HFF-Myc (cell line): ENCODE data around the gene STEAP4.
"Not testable (repeated sequence)": the region's sequence is repeated elsewhere in the genome, so short reads cannot be mapped to it uniquely, and the experiment has no call there.

ENCODE experiments used
- DNase-seq: peaks from one replicate; pipeline ENCODE4 v3.0.0-alpha.2; 2011; ENCODE audit warnings: low read depth; ENCODE audit errors: extremely low read depth
- H3K4me3 ChIP-seq: replicated peaks from 2 replicates; pipeline ENCODE4 v1.5.1; 2011; ENCODE audit warnings: low read depth, mild to moderate bottlenecking, control low read depth, low read length
- CTCF ChIP-seq: IDR thresholded peaks from 2 replicates; pipeline ENCODE4 v1.5.1; 2012; ENCODE audit warnings: mild to moderate bottlenecking, low read depth, low read length, control low read depth; ENCODE audit errors: missing control alignments

Gene STEAP4

GRCh38 chr7:88269586-88269985, 37.1 kb downstream of the STEAP4 start:
- no peak for TF ChIP-seq CTCF
- H3K4me3 ChIP-seq = no peak overlapping the region
- DNase-seq = no peak

- DNase-seq = no peak
- no peak for TF ChIP-seq CTCF
- H3K4me3 ChIP-seq = no peak overlapping the region
These were observed 37.8 kb downstream of the STEAP4 start for GRCh38 chr7:88268858-88269257.

GRCh38 chr7:88268051-88268450, 38.6 kb downstream of the STEAP4 start:
- no peak overlapping the region for H3K4me3 ChIP-seq
- no peak for DNase-seq
- no peak for TF ChIP-seq CTCF

GRCh38 chr7:88267421-88267820, 39.3 kb downstream of the STEAP4 start:
- no peak for TF ChIP-seq CTCF
- no peak for DNase-seq

GRCh38 chr7:88264987-88265386, 41.7 kb downstream of the STEAP4 start:
- DNase-seq, H3K4me3 ChIP-seq: not testable (repeated sequence)

More at GRCh38 chr7:88267421-88267820, 39.3 kb downstream of the STEAP4 start:
- no peak overlapping the region for H3K4me3 ChIP-seq

- no peak for TF ChIP-seq CTCF
- no peak for DNase-seq
- no peak overlapping the region for H3K4me3 ChIP-seq
These were observed 44.1 kb downstream of the STEAP4 start for GRCh38 chr7:88262562-88262961.

GRCh38 chr7:88260719-88261118, 46.0 kb downstream of the STEAP4 start:
- no peak for DNase-seq
- no peak overlapping the region for H3K4me3 ChIP-seq
- TF ChIP-seq CTCF = no peak
